ENCODE results near the gene UGDH. TPM values are rescaled to one million over a fixed set of nuclear protein-coding genes. Genes with fewer than 3 reads are reported as not detected.

UGDH gene
- total and polyA plus RNA-seq, 2 donors (not counting 3 experiments of a cell fraction or from before 2014, with no cell fraction given): 41.3 to 62.1 TPM

GRCh38 chr4:39541987-39542610 is 14.9 kb upstream of the UGDH start:
- H3K4me1 ChIP-seq (ENCODE audit: control insufficient read depth, extremely low read depth, insufficient read depth, low read length): no peaks in the 10 kb centered on the region
- DNase-seq (ENCODE audit: low read depth, low spot score): no peak
- no peak overlapping the region for H3K27ac ChIP-seq (ENCODE audit: insufficient read depth, low read depth, low read length)
- H3K9me1 ChIP-seq (replicated peaks; ENCODE audit: control insufficient read depth, extremely low read depth, insufficient read depth, low read length): no peaks in the 10 kb centered on the region
- H3K9ac ChIP-seq (replicated peaks; ENCODE audit: extremely low read depth, insufficient read depth, low read length): no peak overlapping the region
- no peak for TF ChIP-seq POLR2AphosphoS5 (IDR thresholded peaks at IDR 0.05; ENCODE audit: insufficient read depth, low read depth, low read length)
- TF ChIP-seq CTCF (IDR thresholded peaks at IDR 0.05; ENCODE audit: extremely low read depth in 1 of 2, insufficient read depth in 1 of 2, low read depth in 1 of 2, low read length in 2 of 2): no peak
- TF ChIP-seq, protein P1, sequence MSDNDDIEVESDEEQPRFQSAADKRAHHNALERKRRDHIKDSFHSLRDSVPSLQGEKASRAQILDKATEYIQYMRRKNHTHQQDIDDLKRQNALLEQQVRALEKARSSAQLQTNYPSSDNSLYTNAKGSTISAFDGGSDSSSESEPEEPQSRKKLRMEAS (IDR thresholded peaks at IDR 0.05; ENCODE audit: insufficient read depth, insufficient read length): no peak
- no peak for TF ChIP-seq GATA2 (IDR thresholded peaks at IDR 0.05; ENCODE audit: insufficient read depth, insufficient read length, low read depth, low read length)
- no peak for TF ChIP-seq MYC (IDR thresholded peaks at IDR 0.05; ENCODE audit: low read depth, low read length)
- TF ChIP-seq EZH2 (IDR thresholded peaks at IDR 0.05; ENCODE audit: borderline replicate concordance, low read depth, low read length, severe bottlenecking): no peak
- no peak for TF ChIP-seq JUN (IDR thresholded peaks at IDR 0.05; ENCODE audit: borderline replicate concordance, insufficient read depth, insufficient read length, low read depth)
- TF ChIP-seq FOS (IDR thresholded peaks at IDR 0.05; ENCODE audit: borderline replicate concordance, insufficient read depth, low read length): no peak
- BruUV-seq (replicated peaks): no TSS peak
- no peak overlapping the region for H3K4me3 ChIP-seq (replicated peaks in 1 of 3; ENCODE audit: insufficient read depth in 1 of 3, low read depth in 1 of 3, low read length in 3 of 3)
- no peaks in the 10 kb centered on the region for H4K20me1 ChIP-seq (replicated peaks; ENCODE audit: control insufficient read depth, extremely low read depth, insufficient read depth, low read length)
- ChIA-PET CTCF (interaction anchor here (1.2 kb wide), 2 partner anchors 9 to 19 kb away, joined by 3 to 5 read pairs; no protein-coding TSS in a partner anchor), POLR2A (interaction anchor here (1.1 to 1.3 kb wide), 2 partner anchors 15 to 16 kb away, joined by 3 to 6 read pairs; partner anchors contain the start of gene UGDH)
- FAIRE-seq: no peak
- no peaks in the 10 kb centered on the region for H3K79me2 ChIP-seq (ENCODE audit: control insufficient read depth, insufficient read depth, low read length)
- no peaks in the 10 kb centered on the region for H3K27me3 ChIP-seq (ENCODE audit: control insufficient read depth in 2 of 2, insufficient read depth in 2 of 2, low read length in 2 of 2)
- intact Hi-C loops (cut with micrococcal nuclease) (no loop called here), dilution Hi-C loops (cut with MboI; ENCODE audit: extremely low pct_ligation_motif_present, low sequenced_read_pairs) (no loop called here)
- H2AFZ ChIP-seq (ENCODE audit: low read depth, low read length): no peak overlapping the region
- no peaks in the 10 kb centered on the region for H3K36me3 ChIP-seq (ENCODE audit: control insufficient read depth in 2 of 2, extremely low read depth in 1 of 2, insufficient read depth in 2 of 2, low read length in 2 of 2)
- no peak overlapping the region for H3K4me2 ChIP-seq (ENCODE audit: insufficient read depth, low read length)
- H3K9me3 ChIP-seq (replicated peaks; ENCODE audit: control insufficient read depth, insufficient read depth, low read length): no peaks in the 10 kb centered on the region
